NCI-H82 treated with DMSO at 0.1 percent for 48 hours (cell line): Measurements from ENCODE around the gene CR1.
"Not testable (repeated sequence)": the region's sequence is repeated elsewhere in the genome, so short reads cannot be mapped to it uniquely, and the experiment has no call there.

Source experiments
- DNase-seq: peaks from one replicate; lab custom pipeline; 2025; ENCODE audit not compliant: unreplicated experiment; lab: John Stamatoyannopoulos, UW

CR1 gene

GRCh38 chr1:207495801-207496792 lies at the start of gene CR1:
Gene CR1, plus strand, starts transcription at chr1:207496157. Its CDS starts 111 bp downstream, at chr1:207496268.
- DNase-seq, result no peak

- DNase-seq, result no peak
Observed at GRCh38 chr1:207453710-207454045, 42.3 kb upstream of the CR1 start.

- no peak for DNase-seq
Observed at GRCh38 chr1:207454046-207454964, 41.7 kb upstream of the CR1 start, which contains the start of gene CR2. Gene CR2, plus strand, starts transcription at chr1:207454328. Its CDS starts 91 bp downstream, at chr1:207454419.

- no peak for DNase-seq
Observed at GRCh38 chr1:207455183-207455754, 40.7 kb upstream of the CR1 start.

- no peak for DNase-seq
Observed at GRCh38 chr1:207458414-207458813, 37.5 kb upstream of the CR1 start.

- DNase-seq, result no peak
Observed at GRCh38 chr1:207459008-207459407, 36.9 kb upstream of the CR1 start.

GRCh38 chr1:207461649-207462048 lies 34.3 kb upstream of the CR1 start:
- DNase-seq, result no peak

GRCh38 chr1:207462535-207462934 lies 33.4 kb upstream of the CR1 start:
- no peak for DNase-seq

- no peak for DNase-seq
Observed at GRCh38 chr1:207463021-207463420, 32.9 kb upstream of the CR1 start.

GRCh38 chr1:207463571-207463970 lies 32.4 kb upstream of the CR1 start:
- DNase-seq, result no peak

- DNase-seq, result no peak
Observed at GRCh38 chr1:207470927-207471326, 25.0 kb upstream of the CR1 start.

GRCh38 chr1:207474210-207474609 lies 21.7 kb upstream of the CR1 start:
- DNase-seq, result no peak

GRCh38 chr1:207486198-207486597 lies 9.8 kb upstream of the CR1 start:
- DNase-seq, result no peak

- DNase-seq, result no peak
Observed at GRCh38 chr1:207487636-207488035, 8.3 kb upstream of the CR1 start.

- DNase-seq, result no peak
Observed at GRCh38 chr1:207493212-207493611, 2.7 kb upstream of the CR1 start.

GRCh38 chr1:207494171-207494570 lies 1.8 kb upstream of the CR1 start:
- no peak for DNase-seq

- DNase-seq, result not testable (repeated sequence)
Observed at GRCh38 chr1:207495281-207495680, 676 bp upstream of the CR1 start.

- DNase-seq, result no peak
Observed at GRCh38 chr1:207497941-207498340, 2.0 kb downstream of the CR1 start.

GRCh38 chr1:207499573-207499972 lies 3.6 kb downstream of the CR1 start:
- DNase-seq, result peak; percentile 66

- DNase-seq, result no peak
Observed at GRCh38 chr1:207500306-207500705, 4.3 kb downstream of the CR1 start.

GRCh38 chr1:207501071-207501470 lies 5.1 kb downstream of the CR1 start:
- DNase-seq, result no peak
